GM19238 (cell line): Measurements from ENCODE around the gene AGAP1.
"Not testable (repeated sequence)": the region's sequence is repeated elsewhere in the genome, so short reads cannot be mapped to it uniquely, and the experiment has no call there.

Experiments
- DNase-seq: peaks from one replicate; pipeline ENCODE4 v3.0.0; 2011; ENCODE audit warnings: low spot score; ENCODE audit not compliant: insufficient read length

Gene AGAP1

DNA sequence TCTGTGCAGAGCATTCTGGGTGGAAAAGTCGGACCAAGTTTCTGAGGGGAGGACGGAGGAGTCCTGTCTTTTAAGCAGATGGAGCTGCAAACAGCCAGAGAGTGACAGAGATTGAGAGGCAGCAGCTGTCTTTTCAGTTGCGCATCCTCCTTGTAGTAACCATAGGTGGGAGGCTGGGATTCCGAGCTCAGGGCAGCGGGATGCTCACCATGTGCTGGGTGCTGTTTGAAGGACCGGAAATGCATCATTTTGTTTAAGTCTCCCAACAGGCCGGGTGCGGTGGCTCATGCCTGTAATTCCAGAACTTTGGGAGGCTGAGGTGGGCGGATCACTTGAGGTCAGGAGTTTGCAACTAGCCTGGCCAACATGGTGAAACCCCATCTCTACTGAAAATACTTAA lies 93.4 kb downstream of the AGAP1 start:
- no peak for DNase-seq

DNA sequence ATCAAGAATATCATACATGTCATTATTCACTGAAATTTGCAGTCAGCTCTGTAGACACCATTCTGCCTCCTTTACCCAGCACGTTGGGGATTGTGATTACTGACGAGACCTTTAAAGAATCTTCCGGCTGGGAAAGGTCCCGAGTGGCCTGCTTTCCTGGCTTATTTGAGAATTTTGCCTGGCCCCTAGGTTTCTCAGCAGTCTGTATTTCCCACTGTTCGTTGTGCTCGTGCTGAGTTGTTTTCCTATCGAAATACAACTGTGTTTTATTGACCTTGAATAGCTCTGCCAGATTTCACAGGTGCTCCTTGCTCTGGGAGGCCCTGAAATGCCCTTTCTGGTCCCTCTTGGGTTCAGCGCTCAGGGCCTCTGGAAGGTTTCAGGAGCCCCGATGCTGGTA lies 94.9 kb downstream of the AGAP1 start:
- DNase-seq, result no peak

DNA sequence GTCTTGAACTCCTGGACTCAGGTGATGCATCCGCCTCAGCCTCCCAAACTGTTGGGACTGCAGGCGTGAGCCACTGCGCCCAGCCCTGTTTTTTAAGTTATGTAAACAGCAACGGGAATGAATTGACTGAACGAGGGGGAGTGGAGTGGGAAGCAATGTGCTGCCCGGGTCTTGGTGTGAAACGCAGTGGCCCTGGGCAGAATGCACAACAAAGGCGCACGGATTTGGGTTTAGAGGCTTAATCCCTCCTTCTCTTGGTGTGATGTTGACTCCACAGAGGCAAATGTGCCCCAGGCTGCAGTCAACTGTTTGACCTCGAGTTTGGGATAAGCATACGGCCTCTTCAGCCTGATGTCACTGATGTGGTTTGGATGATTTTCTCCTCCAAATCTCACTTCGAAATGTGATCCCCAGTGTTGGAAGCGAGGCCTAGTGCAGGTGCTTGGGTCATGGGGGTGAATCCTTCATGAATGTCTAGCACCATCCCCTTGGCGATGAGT lies 97.4 kb downstream of the AGAP1 start:
- no peak for DNase-seq

DNA sequence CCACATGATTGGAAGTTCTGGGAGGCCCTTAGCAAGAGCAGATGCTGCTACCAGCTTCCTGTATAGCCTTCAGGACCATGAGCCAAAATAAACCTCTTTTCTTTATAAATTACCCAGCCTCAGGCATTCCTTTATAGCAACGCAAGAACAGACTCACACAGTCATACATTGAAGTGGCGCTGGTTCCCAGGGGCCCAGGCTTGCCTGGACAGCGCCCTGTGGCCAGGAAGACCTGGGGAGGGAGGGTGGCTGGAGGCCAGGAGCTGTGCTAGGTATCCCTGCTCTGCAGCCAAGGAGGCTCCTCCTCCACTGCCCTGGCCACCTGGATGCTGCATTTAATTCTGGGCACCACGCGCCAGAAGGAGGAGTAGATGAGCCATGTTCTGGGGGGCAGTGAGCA lies 98.1 kb downstream of the AGAP1 start:
- no peak for DNase-seq

DNA sequence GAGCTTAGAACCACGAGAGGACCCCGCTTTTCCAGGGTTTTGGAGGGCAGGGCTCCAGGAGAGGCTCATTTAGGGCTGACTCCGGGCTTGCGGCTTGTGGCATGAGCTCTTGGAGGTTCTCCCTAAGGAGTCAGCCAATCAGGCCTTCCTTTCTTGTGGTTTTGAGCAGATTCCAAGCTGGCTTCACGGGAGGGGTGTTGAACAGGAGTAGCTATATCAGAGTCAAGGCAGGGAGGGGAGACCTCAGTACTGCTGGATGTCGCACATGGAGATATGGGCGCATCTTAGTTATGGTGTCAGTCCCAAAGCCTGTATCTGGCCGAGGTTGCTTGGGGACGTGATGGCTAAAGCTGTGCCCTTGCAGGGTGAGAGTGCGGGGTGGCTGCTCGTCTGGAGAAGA lies 98.6 kb downstream of the AGAP1 start:
- DNase-seq, result no peak

DNA sequence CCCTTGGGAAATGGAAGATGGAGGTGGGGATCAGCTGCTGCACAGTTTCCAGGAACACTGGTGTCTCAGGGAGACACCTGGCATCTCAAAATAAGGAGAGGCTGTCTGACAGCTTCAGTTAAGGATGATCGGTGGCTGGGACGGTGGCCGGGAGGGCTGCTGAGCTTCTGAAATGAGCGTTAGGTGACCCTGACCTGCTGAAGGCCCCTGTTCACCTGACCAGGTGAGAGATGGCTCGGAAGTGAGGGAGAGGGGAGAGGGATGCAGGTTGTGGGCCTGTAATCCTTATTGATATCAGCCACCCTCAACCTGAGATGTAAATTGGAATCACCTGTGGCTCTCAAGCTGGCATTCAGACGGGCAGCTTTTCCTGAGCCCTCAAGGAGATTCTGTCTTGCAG lies 99.0 kb downstream of the AGAP1 start:
- DNase-seq, result no peak

DNA sequence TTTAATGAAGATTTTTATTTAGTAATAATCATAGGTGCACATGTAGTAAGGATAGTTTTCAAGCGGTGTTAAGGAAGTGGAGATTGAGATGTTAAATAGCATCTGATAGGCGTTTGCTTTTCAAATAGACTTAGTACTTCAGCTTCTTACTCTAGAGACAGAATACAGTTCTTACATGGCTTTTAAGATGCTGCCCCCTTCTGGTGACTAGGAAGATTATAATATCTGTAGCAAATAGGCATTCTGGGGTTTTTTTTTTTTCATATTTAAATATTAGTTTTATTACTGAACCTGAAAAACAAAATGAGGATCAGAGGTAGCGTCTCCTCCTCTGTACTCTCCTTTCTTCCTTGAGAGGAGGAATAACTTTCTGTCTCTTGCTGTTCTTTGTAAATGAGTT lies 100.2 kb downstream of the AGAP1 start:
- peak; percentile 16 for DNase-seq

DNA sequence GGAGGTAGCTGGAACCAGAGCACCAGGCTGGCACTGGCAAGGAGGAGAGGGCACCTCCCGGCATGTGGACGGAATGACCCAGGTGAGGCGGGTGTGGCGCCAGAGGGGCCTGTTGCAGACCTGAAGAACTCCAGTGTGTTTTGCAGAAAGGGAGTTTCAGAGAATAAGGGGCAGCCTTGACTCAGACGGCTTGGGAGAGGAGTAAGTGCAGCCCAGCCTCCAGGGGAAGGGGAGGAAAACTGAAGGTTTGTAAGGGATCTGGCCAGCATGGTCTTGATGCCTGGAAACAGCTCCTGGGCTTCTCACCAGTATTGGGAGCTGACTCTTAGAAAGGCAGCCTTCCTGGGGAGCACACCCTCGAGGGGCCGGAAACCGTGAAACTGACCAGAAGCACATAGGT lies 101.1 kb downstream of the AGAP1 start:
- DNase-seq, result no peak

DNA sequence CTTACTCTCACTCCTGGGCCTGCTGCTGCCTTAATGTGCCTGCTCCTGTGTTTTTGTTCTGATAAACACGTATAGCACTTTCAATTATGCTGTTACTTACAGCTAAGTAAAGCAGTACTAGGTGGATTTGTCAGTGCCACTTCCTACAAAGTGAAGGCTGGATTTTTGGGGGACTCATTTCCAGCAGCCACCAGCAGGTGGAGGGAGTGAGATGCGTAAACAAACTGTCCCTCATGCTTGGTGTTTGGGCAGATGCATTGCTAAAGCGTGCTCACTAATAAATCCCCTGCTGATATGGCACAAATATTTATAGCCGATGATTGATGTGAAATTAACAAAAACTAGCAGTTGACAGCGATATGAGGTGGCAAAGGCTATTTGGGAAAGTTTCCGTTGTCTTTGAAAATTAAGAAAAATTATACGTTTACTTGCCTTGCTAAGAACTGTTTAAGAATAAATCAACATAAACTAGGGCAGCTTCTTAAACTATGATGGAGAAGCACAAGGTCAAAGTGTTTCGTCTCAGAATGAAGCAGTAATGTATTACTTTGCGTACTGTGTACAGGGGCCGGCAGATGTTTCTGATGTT lies 101.7 kb downstream of the AGAP1 start:
- DNase-seq, result peak; percentile 25

DNA sequence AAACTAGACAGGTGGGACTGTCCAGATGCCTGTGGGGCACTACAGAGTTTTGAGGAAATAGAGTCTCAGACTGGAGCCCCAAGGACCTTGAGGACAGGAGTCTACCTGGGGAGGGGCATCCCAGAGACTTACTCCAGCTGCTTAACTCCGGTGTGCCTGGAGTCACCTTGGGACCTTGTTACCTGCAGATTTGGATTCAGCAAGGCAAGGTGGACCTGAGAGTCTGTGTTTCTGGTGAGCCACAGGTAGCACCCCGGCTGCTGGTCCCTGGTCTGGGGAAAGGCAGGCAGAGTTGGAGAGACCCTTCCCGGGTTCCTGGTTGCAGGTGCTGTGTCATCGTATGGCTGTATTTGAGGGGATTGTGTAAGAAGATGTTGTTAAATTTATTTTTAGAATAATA lies 102.4 kb downstream of the AGAP1 start:
- no peak for DNase-seq

DNA sequence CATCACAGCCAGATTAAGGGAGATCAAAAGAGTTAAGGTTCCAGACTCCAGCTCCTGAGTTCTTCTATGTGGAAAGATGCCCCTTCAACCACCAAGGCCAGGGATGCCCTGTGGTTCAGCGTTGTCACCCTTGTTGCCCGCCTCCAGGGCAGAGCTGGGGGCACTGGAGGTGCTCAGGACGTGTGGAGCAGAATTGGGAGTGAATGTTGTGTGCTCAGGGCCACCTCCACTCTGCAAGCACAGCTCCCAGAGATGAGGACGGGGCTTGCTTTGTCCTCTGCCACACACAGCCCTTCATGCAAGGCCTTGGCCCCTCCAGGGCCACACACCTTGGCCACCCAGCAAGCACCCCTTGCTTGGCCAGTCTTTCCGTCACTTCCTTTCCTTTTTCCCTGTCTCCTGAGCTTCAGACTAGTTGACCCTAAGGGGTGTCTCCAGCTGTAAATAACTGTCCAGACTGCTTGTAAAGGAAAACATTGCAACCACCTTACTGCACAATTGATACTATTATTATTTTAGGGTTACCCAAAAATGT lies 103.3 kb downstream of the AGAP1 start:
- no peak for DNase-seq

DNA sequence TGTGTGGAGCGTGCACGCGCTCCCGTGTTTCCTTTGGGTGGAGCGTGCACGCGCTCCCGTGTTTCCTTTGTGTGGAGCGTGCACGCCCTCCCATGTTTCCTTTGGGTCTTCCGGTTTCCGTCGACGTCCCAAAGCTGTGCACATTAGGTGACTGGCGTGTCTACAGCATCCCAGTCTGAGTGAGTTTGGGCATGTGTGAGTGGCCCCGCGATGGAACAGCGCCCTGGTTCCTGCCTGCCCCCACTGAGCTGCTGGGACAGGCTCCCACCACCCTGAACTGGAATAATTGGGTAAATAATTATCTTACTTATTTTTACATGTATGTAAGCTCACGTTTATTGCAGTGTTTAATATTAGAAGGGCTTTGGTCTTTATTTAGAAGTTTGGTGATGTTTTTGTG lies 104.2 kb downstream of the AGAP1 start:
- no peak for DNase-seq

DNA sequence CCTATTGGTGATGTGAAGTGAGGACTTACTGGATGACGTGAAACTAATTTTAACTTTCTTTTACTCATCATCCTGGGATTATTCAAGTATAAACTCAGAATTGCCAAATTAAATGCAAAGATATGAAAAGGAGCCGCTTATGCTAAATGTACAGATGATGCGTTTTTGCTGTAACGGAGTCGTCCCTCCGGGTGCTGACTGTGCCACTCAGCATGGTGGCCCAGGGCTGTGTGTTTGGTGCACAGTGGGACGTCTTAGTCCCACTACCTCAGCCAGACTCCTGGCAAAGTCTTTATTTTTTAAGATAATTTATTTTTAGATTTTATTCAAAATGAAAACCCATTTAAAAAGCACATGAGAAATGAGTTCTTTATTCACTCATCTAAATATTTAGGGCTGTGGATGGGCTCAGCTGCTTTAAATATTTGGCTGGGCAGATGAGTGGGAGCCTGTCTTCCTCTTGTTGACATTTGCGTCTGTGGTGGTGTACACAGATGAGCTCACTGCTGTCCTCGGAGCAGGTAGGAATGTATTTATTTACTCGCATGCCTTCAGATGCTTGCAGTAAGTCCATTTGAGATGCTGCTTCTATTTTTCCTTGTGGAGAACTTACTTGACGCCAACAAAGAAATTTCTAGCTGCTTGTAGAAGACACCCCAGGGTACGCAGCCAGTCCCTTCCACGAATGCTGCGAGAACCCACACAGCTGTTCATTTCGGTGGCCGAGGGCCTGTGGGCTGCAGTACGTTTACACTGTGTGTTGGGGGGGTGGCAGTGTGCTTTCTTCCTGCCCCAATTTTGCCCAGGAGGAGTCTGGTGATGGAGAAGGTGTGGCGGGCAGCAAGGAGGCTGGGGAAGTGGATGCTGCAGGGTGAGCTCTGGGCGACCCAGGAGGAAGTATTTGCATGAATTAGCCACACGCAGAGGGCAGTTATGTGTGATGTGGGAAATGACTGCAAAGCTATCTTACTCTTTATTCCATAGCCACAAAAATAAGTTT lies 105.0 kb downstream of the AGAP1 start:
- DNase-seq, result no peak

DNA sequence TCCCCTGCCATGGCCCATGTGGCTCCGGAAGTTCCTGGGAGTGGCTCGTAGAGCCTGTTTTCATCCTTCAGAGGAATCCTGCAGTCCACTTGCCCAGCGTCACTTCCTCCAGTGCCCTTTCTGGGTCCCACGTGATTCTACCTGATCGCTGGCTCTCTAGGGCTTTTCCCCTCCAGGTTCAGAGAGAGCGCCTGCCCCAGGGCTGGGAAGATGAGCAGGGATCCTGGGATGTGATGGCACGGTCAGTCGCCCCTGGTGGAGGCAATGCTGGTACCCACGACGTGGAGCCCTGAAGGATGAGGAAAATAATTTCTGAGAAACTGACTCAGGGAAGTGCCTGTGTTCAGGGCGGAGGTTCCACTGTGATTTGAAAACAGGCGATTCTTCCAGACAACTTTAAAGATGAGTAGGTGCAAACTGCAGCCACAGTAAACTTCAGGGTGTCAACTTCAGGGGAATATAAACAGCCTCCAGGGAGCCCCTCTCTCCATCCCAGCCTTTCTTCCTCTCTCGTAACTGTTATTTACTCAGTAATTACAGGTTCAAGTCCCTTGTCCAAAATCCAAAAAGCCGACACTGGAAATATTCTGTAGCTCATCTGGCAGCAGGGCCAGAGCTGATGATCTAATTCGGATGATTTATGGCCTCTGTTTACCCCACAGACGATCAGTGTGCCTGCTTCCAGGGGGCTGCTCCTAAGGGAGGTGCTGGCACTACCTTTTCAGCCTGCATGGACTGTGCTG lies 105.9 kb downstream of the AGAP1 start:
- no peak for DNase-seq

DNA sequence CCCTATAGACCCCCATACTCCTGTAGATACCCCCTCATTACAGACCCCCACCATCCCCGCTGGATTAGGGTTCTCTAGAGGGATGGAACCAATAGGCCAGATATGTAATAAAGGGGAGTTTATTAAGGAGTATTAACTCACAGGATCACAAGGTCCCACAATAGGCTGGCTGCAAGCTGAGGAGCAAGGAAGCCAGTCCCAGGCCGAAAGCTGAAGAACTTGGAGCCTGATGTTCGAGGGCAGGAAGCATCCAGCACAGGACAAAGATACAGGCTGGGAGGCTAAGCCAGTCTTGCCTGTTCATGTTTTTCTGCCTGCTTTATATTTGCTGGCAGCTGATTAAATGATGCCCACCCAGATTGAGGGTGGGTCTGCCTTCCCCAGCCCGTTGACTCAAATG lies 106.6 kb downstream of the AGAP1 start:
- no peak for DNase-seq

DNA sequence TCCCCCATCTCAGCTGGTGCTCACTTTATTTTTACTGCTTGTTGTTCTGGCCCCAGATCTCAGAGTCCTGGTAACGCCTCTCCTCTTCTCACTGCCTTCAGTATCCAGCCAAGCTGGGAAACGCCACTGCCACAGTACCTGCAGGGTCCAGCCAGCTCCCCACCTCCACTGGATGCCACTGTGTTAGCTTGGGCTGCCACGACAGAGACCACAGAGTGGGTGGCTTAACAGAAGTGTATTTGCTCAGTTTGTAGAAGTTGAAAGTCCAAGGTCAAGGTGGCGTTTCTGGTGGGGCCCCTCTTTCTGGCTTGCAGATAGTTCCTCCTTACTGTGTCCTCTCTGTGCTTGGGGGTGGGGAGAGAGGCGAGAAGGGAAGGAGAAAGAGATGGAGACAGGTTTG lies 107.1 kb downstream of the AGAP1 start:
- no peak for DNase-seq

DNA sequence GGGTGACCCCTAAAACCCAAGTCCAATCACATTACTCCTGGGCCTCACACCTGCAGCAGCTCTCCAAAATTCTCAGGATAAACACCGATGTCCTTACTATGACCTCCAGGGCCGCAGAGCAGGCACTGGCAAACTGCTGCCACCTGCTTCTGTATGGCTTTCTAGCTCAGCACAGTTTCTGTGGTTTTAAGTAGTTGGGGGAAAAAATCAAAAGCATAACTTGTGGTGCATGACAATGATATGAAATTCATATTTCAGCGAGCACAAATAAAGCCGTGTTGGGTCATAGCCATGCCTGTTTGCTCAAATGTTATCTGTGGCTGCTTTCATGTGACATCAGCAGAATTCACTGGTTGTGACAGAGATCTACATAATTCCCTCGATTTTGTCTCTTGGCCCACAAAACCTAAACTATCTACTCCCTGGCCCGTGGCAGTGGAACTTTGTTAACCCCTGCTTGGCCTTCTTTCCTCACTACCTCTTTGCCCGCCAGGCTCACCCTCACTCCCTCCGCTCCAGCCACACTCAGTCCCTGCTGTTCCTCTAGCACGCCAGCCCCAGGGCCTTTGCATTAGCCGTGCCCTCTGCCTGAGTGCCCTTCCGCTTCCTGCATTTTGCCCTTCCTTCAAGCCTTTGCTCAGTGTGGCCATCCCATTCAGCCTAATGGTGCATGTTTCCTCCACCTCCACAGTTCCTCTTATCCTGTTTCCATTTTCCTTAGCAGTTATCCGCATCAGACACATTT lies 108.3 kb downstream of the AGAP1 start:
- no peak for DNase-seq

DNA sequence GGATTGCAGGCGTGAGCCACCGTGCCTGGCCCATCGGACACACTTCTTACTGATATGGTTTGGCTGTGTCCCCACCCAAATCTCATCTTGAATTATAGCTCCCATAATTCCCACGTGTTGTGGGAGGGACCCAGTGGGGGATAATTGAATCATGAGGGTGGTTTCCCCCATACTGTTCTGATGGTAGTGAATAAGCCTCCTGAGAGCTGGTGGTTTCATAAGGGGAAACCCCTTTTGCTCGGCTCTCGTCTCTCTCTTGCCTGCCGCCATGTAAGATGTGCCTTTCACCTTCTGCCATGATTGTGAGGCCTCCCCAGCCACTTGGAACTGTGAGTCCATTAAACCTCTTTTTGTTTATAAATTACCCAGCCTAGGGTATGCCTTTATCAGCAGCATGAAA lies 109.1 kb downstream of the AGAP1 start:
- not testable (repeated sequence) for DNase-seq

DNA sequence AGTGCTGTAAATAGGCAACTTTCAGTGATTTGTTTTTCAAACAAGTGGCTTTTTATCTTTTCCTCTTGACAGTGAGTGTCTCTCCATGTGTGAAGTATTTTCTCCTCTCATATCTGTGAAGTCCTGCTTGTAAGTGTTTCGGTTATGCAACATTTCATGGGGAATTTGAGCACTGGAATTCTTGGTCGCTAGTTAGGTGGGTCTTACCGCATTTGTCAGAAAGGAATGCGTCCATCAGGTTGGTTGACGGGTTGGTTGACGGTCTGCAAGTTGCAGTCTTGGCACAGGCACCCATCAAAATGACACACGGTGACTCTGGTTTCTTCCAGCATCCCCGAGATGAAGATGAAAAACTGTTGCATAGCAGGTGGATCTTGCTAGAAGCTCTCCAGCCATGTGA lies 109.8 kb downstream of the AGAP1 start:
- DNase-seq, result no peak

DNA sequence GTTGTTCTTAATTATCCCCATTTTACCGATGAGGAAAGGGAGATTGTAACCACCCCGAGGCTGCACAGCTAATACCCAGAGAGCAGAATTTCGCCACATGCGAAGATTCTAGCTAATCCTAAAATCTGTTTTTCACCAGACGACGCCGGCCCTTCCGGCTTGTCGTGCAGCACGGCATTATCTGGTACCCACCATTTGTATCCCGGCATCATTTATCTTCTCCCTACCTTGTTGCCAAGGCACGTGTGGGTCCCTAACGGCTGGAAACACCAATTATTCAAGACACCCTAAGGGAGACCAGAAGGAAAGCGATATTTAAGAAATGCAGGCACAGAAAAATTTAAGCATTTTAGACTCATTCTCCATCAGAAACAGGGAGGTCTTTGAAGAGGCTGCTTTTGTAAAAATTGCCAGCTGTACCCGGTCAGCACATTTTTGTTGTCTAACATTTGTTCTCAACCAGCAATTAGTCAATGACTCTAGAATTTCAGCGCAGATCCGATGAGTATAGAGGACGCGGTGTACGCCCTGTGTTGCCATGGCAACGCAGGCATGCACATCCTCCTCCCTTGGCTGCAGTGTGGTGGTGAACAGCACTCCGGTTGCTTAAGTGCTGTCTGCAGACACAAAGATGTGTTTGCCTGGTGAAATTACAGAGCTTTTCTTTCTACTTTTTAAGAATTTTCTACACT lies 111.6 kb downstream of the AGAP1 start:
- no peak for DNase-seq
